ENCODE results near the gene MAD2L1.

The MAD2L1 gene

GRCh38 chr4:120051253-120051652 is 15.4 kb downstream of the MAD2L1 start:
- Histone ChIP-seq H3K27me3 (replicated peaks; ENCODE audit: control insufficient read depth, insufficient read depth, low read length) (no peaks in the 10 kb centered on the region), H3K4me3 (replicated peaks; ENCODE audit: low read depth, low read length) (no peak overlapping the region), H3K36me3 (ENCODE audit: control insufficient read depth, insufficient read depth, low read length) (no peaks in the 10 kb centered on the region)
- DNase-seq (ENCODE audit: extremely low read depth, insufficient read length), result no peak
- TF ChIP-seq, protein P1, sequence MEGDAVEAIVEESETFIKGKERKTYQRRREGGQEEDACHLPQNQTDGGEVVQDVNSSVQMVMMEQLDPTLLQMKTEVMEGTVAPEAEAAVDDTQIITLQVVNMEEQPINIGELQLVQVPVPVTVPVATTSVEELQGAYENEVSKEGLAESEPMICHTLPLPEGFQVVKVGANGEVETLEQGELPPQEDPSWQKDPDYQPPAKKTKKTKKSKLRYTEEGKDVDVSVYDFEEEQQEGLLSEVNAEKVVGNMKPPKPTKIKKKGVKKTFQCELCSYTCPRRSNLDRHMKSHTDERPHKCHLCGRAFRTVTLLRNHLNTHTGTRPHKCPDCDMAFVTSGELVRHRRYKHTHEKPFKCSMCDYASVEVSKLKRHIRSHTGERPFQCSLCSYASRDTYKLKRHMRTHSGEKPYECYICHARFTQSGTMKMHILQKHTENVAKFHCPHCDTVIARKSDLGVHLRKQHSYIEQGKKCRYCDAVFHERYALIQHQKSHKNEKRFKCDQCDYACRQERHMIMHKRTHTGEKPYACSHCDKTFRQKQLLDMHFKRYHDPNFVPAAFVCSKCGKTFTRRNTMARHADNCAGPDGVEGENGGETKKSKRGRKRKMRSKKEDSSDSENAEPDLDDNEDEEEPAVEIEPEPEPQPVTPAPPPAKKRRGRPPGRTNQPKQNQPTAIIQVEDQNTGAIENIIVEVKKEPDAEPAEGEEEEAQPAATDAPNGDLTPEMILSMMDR (IDR thresholded peaks at IDR 0.05; ENCODE audit: insufficient read depth, low read length, poor library complexity, severe bottlenecking), result no peak

GRCh38 chr4:120049732-120050494 is 16.7 kb downstream of the MAD2L1 start:
- Histone ChIP-seq H3K4me3 (replicated peaks; ENCODE audit: low read depth, low read length) (no peak overlapping the region), H3K27me3 (replicated peaks; ENCODE audit: control insufficient read depth, insufficient read depth, low read length) (no peaks in the 10 kb centered on the region), H3K36me3 (ENCODE audit: control insufficient read depth, insufficient read depth, low read length) (no peaks in the 10 kb centered on the region)
- TF ChIP-seq, protein P1 (IDR thresholded peaks at IDR 0.05; ENCODE audit: insufficient read depth, low read length, poor library complexity, severe bottlenecking), result peak; percentile 83
- peak; percentile 40 for DNase-seq (ENCODE audit: extremely low read depth, insufficient read length)

DNA sequence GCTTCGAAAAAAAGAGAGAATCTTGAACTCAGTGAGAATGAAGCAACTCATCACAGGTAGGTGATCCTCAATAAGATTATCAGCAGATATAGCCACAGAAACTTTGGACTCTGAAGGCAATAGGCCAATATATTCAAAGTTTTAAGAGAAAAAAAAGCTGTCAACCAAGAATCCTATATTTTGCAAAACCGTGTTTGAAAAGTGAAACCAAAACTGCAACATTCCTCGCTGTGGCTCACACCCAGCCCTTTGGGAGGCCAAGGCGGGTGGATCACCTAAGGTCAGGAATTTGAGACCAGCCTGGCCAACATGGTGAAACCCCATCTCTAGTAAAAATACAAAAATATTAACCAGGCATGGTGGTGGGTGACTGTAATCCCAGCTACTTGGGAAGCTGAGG is 22.8 kb downstream of the MAD2L1 start:
- Histone ChIP-seq H3K4me3 (replicated peaks; ENCODE audit: low read depth, low read length) (no peak overlapping the region), H3K36me3 (ENCODE audit: control insufficient read depth, insufficient read depth, low read length) (no peaks in the 10 kb centered on the region), H3K27me3 (replicated peaks; ENCODE audit: control insufficient read depth, insufficient read depth, low read length) (no peaks in the 10 kb centered on the region)
- TF ChIP-seq, protein P1 (IDR thresholded peaks at IDR 0.05; ENCODE audit: insufficient read depth, low read length, poor library complexity, severe bottlenecking), result no peak
- no peak for DNase-seq (ENCODE audit: extremely low read depth, insufficient read length)

DNA sequence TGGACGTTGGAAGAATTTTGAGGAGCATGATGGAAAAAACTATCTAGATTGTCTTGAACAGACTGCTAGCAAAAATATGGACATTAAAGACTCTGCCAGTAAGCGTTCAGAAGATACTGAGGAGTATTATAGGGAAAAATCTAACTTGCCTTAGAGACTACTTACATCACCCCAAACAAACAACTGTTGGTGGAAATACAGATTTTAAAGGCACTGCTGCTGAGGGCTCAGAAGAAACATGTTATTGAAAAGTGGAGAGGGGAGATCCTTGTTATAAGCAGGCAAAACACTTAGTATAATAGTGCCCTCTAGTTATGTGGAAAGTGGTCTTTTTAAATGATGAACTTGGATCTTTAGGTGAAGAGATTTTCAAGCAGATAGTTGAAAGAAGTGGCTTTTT is 29.2 kb downstream of the MAD2L1 start:
- Histone ChIP-seq H3K27me3 (replicated peaks; ENCODE audit: control insufficient read depth, insufficient read depth, low read length) (no peaks in the 10 kb centered on the region), H3K36me3 (ENCODE audit: control insufficient read depth, insufficient read depth, low read length) (no peaks in the 10 kb centered on the region), H3K4me3 (replicated peaks; ENCODE audit: low read depth, low read length) (no peak overlapping the region)
- DNase-seq (ENCODE audit: extremely low read depth, insufficient read length), result no peak
- TF ChIP-seq, protein P1 (IDR thresholded peaks at IDR 0.05; ENCODE audit: insufficient read depth, low read length, poor library complexity, severe bottlenecking), result no peak

- H3K27me3 ChIP-seq (replicated peaks; ENCODE audit: control insufficient read depth, insufficient read depth, low read length), result no peaks in the 10 kb centered on the region
- no peak for DNase-seq (ENCODE audit: extremely low read depth, insufficient read length)
- H3K36me3 ChIP-seq (ENCODE audit: control insufficient read depth, insufficient read depth, low read length), result no peaks in the 10 kb centered on the region
- no peak overlapping the region for H3K4me3 ChIP-seq (replicated peaks; ENCODE audit: low read depth, low read length)
- TF ChIP-seq, protein P1 (IDR thresholded peaks at IDR 0.05; ENCODE audit: insufficient read depth, low read length, poor library complexity, severe bottlenecking), result no peak
Observed at GRCh38 chr4:120034913-120035312, 31.7 kb downstream of the MAD2L1 start.
